Myocyte (in vitro differentiated cells): ENCODE results near the gene SCARB1. TPM values are rescaled to one million over a fixed set of nuclear protein-coding genes. Genes with fewer than 3 reads are reported as not detected.

Experiments
- DNase-seq: peaks from one replicate; pipeline ENCODE4 v3.0.0-alpha.2; 2012; ENCODE audit warnings: low read depth
- total RNA-seq: library from RNA; depleted of rRNA; stranded (reverse); fragments of >200 nt; gene quantifications from 2 replicates; pipeline ENCODE4 v1.2.3, GENCODE V29; 2014

SCARB1 gene
- total RNA-seq, 1 donor from 2014 or later = 8.1 TPM

- no peak for DNase-seq
These were observed 113.9 kb downstream of the SCARB1 start for GRCh38 chr12:124749725-124750124.

- DNase-seq = no peak
These were observed 116.1 kb downstream of the SCARB1 start for GRCh38 chr12:124747426-124748161.

GRCh38 chr12:124746649-124747425 is 116.8 kb downstream of the SCARB1 start:
- no peak for DNase-seq

- peak; percentile 95 for DNase-seq
These were observed 117.6 kb downstream of the SCARB1 start for GRCh38 chr12:124745891-124746570.

GRCh38 chr12:124745465-124745890 is 118.2 kb downstream of the SCARB1 start:
- DNase-seq = no peak

GRCh38 chr12:124744659-124745464 is 118.8 kb downstream of the SCARB1 start:
- DNase-seq = no peak

- no peak for DNase-seq
These were observed 119.4 kb downstream of the SCARB1 start for GRCh38 chr12:124744273-124744640.

- no peak for DNase-seq
These were observed 120.0 kb downstream of the SCARB1 start for GRCh38 chr12:124743479-124744272.

- DNase-seq = peak; percentile 59
These were observed 121.0 kb downstream of the SCARB1 start for GRCh38 chr12:124742678-124743077.

GRCh38 chr12:124742111-124742510 is 121.6 kb downstream of the SCARB1 start:
- DNase-seq = no peak

GRCh38 chr12:124741211-124741610 is 122.5 kb downstream of the SCARB1 start:
- DNase-seq = no peak

GRCh38 chr12:124740691-124741137 is 123.0 kb downstream of the SCARB1 start:
- DNase-seq = peak; percentile 91

GRCh38 chr12:124739953-124740561 is 123.6 kb downstream of the SCARB1 start:
- no peak for DNase-seq

- no peak for DNase-seq
These were observed 124.8 kb downstream of the SCARB1 start for GRCh38 chr12:124738636-124739467.

GRCh38 chr12:124737772-124738635 is 125.7 kb downstream of the SCARB1 start:
- no peak for DNase-seq

GRCh38 chr12:124737040-124737419 is 126.6 kb downstream of the SCARB1 start:
- no peak for DNase-seq

- no peak for DNase-seq
These were observed 127.3 kb downstream of the SCARB1 start for GRCh38 chr12:124736115-124737039.
